Chondrocyte (in vitro differentiated cells): ENCODE results near the gene GPC6. TPM values are rescaled to one million over a fixed set of nuclear protein-coding genes. Genes with fewer than 3 reads are reported as not detected.

Experiments
- DNase-seq: peaks from one replicate; pipeline ENCODE4 v3.0.0; 2021; ENCODE audit warnings: mixed read lengths, low spot score
- H3K27ac Mint-ChIP-seq: one replicate; pipeline ENCODE4 v1.8.0; 2021; ENCODE audit warnings: mild to moderate bottlenecking, moderate library complexity, mixed read lengths; ENCODE audit not compliant: unreplicated experiment
- H3K27me3 Mint-ChIP-seq: 2 replicates; pipeline ENCODE4 v1.8.0; 2021; ENCODE audit warnings: low read depth, mixed read lengths
- H3K36me3 Mint-ChIP-seq: 2 replicates; pipeline ENCODE4 v1.8.0; 2021; ENCODE audit warnings: low read depth, mixed read lengths
- H3K4me1 Mint-ChIP-seq: 2 replicates; pipeline ENCODE4 v1.8.0; 2021; ENCODE audit warnings: low read depth, mild to moderate bottlenecking, mixed read lengths
- H3K4me3 Mint-ChIP-seq: one replicate; pipeline ENCODE4 v1.8.0; 2021; ENCODE audit warnings: mild to moderate bottlenecking, moderate library complexity, mixed read lengths; ENCODE audit not compliant: unreplicated experiment
- H3K9me3 Mint-ChIP-seq: 2 replicates; pipeline ENCODE4 v1.8.0; 2021; ENCODE audit warnings: low read depth, mixed read lengths
- CTCF ChIP-seq: fragments of 200-600 bp; sonication (generic); IDR thresholded peaks from 2 replicates; pipeline ENCODE4 v1.5.0; 2021; ENCODE audit warnings: antibody characterized with exemption, mild to moderate bottlenecking, moderate library complexity
- total RNA-seq: library from RNA; stranded (reverse); gene quantifications from 3 replicates; pipeline ENCODE4 v1.2.1, GENCODE V29; 2021

GPC6 gene
- total RNA-seq, 1 donor from 2014 or later = 76.1 TPM

GRCh38 chr13:94309997-94310855 is 1083.6 kb downstream of the GPC6 start:
- no peaks in the 10 kb centered on the region for H3K9me3 Mint-ChIP-seq
- no peaks in the 10 kb centered on the region for H3K36me3 Mint-ChIP-seq
- no peak for DNase-seq
- TF ChIP-seq CTCF = no peak
- H3K27me3 Mint-ChIP-seq = no peaks in the 10 kb centered on the region
- peak overlapping the region; percentile 84 for H3K27ac Mint-ChIP-seq
- no peak overlapping the region for H3K4me3 Mint-ChIP-seq
- H3K4me1 Mint-ChIP-seq = peaks cover 66% of the 10 kb centered on the region

- Mint-ChIP-seq H3K9me3 (no peaks in the 10 kb centered on the region), H3K4me3 (no peak overlapping the region), H3K27ac (no peak overlapping the region), H3K4me1 (peaks cover 60% of the 10 kb centered on the region), H3K27me3 (no peaks in the 10 kb centered on the region), H3K36me3 (no peaks in the 10 kb centered on the region)
- no peak for TF ChIP-seq CTCF
- DNase-seq = no peak
These were observed 1085.3 kb downstream of the GPC6 start for GRCh38 chr13:94311893-94312292.

GRCh38 chr13:94312511-94313216 is 1086.1 kb downstream of the GPC6 start:
- Mint-ChIP-seq H3K36me3 (no peaks in the 10 kb centered on the region), H3K9me3 (no peaks in the 10 kb centered on the region), H3K4me1 (peaks cover 67% of the 10 kb centered on the region), H3K4me3 (no peak overlapping the region), H3K27ac (no peak overlapping the region), H3K27me3 (no peaks in the 10 kb centered on the region)
- DNase-seq = no peak
- TF ChIP-seq CTCF = no peak

GRCh38 chr13:94313321-94313910 is 1086.8 kb downstream of the GPC6 start:
- no peaks in the 10 kb centered on the region for H3K27me3 Mint-ChIP-seq
- peaks cover 67% of the 10 kb centered on the region for H3K4me1 Mint-ChIP-seq
- H3K9me3 Mint-ChIP-seq = no peaks in the 10 kb centered on the region
- no peaks in the 10 kb centered on the region for H3K36me3 Mint-ChIP-seq
- no peak overlapping the region for H3K4me3 Mint-ChIP-seq
- H3K27ac Mint-ChIP-seq = no peak overlapping the region
- no peak for DNase-seq
- no peak for TF ChIP-seq CTCF

- H3K4me3 Mint-ChIP-seq = no peak overlapping the region
- H3K4me1 Mint-ChIP-seq = peaks cover 66% of the 10 kb centered on the region
- H3K27ac Mint-ChIP-seq = no peak overlapping the region
- H3K9me3 Mint-ChIP-seq = no peaks in the 10 kb centered on the region
- no peak for DNase-seq
- no peaks in the 10 kb centered on the region for H3K36me3 Mint-ChIP-seq
- H3K27me3 Mint-ChIP-seq = no peaks in the 10 kb centered on the region
- no peak for TF ChIP-seq CTCF
These were observed 1087.3 kb downstream of the GPC6 start for GRCh38 chr13:94313926-94314325.
